SK-N-SH (cell line): ENCODE data around the gene FAM177B.

Experiments
- CTCF ChIP-seq: fragments of 200-600 bp; sonication (generic); IDR thresholded peaks from 2 replicates; pipeline ENCODE4 v1.6.1; 2017; ENCODE audit warnings: antibody characterized with exemption, mild to moderate bottlenecking, moderate library complexity
- ELF1 ChIP-seq: IDR thresholded peaks from 2 replicates; pipeline ENCODE4 v1.4.0; 2012
- RFX5 ChIP-seq: IDR thresholded peaks from 2 replicates; pipeline ENCODE4 v1.6.1; 2012; ENCODE audit warnings: mild to moderate bottlenecking, improper control_type of control experiment, low read length

- TF ChIP-seq RFX5 (no peak), CTCF (no peak), ELF1 (peak; percentile 100)
Measured at GRCh38 chr1:222712253-222713090, 24.5 kb upstream of the FAM177B start, which contains the start of the genes AIDA and BROX.
